Loucy (cell line): ENCODE data around the gene PCDHB5.
"Not testable (repeated sequence)": the region's sequence is repeated elsewhere in the genome, so short reads cannot be mapped to it uniquely, and the experiment has no call there.

Source experiments
- H2AFZ ChIP-seq: fragments of 200-600 bp; sonication (generic); 2 replicates; pipeline ENCODE4 v1.6.0; 2016; ENCODE audit warnings: antibody characterized with exemption, mild to moderate bottlenecking, low read length, moderate library complexity
- H3F3A ChIP-seq: fragments of 200-600 bp; 2 replicates; pipeline ENCODE4 v1.6.0; 2016; ENCODE audit warnings: antibody characterized with exemption, low read depth, mild to moderate bottlenecking
- H3K27me3 ChIP-seq: fragments of 200-600 bp; sonication (generic); 2 replicates; pipeline ENCODE4 v1.6.1; 2014; ENCODE audit warnings: low read length, mild to moderate bottlenecking; ENCODE audit not compliant: insufficient read depth, poor library complexity, severe bottlenecking
- H3K36me3 ChIP-seq: fragments of 200-600 bp; sonication (generic); 2 replicates; pipeline ENCODE4 v1.6.1; 2016; ENCODE audit warnings: low read length; ENCODE audit not compliant: insufficient read depth
- H3K4me1 ChIP-seq: fragments of 200-600 bp; sonication (generic); 2 replicates; pipeline ENCODE4 v1.5.1; 2014; ENCODE audit warnings: low read length, mild to moderate bottlenecking; ENCODE audit not compliant: insufficient read depth, poor library complexity, severe bottlenecking
- H3K4me2 ChIP-seq: fragments of 200-600 bp; sonication (generic); 2 replicates; pipeline ENCODE4 v1.6.0; 2014; ENCODE audit warnings: antibody characterized with exemption, low read length, low read depth, mild to moderate bottlenecking; ENCODE audit not compliant: poor library complexity, severe bottlenecking
- H3K4me3 ChIP-seq: fragments of 200-600 bp; sonication (generic); 2 replicates; pipeline ENCODE4 v1.5.1; 2014; ENCODE audit warnings: low read length, mild to moderate bottlenecking, mixed read lengths; ENCODE audit not compliant: poor library complexity, severe bottlenecking
- H3K79me2 ChIP-seq: fragments of 200-600 bp; sonication (generic); 2 replicates; pipeline ENCODE4 v1.6.1; 2014; ENCODE audit warnings: low read length; ENCODE audit not compliant: insufficient read depth
- H3K9ac ChIP-seq: fragments of 200-600 bp; sonication (generic); 2 replicates; pipeline ENCODE4 v1.6.0; 2014; ENCODE audit warnings: mild to moderate bottlenecking, low read depth, low read length, moderate library complexity; ENCODE audit not compliant: poor library complexity, severe bottlenecking
- H3K9me2 ChIP-seq: fragments of 200-600 bp; sonication (generic); replicated peaks from 2 replicates; pipeline ENCODE4 v1.6.1; 2016; ENCODE audit warnings: low read depth, low read length, mixed read lengths
- H3K9me3 ChIP-seq: fragments of 200-600 bp; sonication (generic); 2 replicates; pipeline ENCODE4 v1.6.1; 2014; ENCODE audit warnings: mild to moderate bottlenecking, antibody characterized with exemption, low read length, low read depth; ENCODE audit not compliant: insufficient read depth
- H4K20me1 ChIP-seq: fragments of 200-600 bp; sonication (generic); 2 replicates; pipeline ENCODE4 v1.6.0; 2014; ENCODE audit warnings: antibody characterized with exemption, low read length, mild to moderate bottlenecking; ENCODE audit not compliant: insufficient read depth, poor library complexity, severe bottlenecking
- CTCF ChIP-seq: fragments of 200-600 bp; sonication (generic); conservative IDR thresholded peaks from 2 replicates; pipeline ENCODE4 v1.5.1; 2014; ENCODE audit warnings: mild to moderate bottlenecking, antibody characterized with exemption, low read length
- EZH2phosphoT487 ChIP-seq: fragments of 200-600 bp; IDR thresholded peaks from 2 replicates; pipeline ENCODE4 v1.6.1; 2018; ENCODE audit warnings: antibody characterized with exemption, mild to moderate bottlenecking, moderate library complexity, borderline replicate concordance

PCDHB5 gene

GRCh38 chr5:141135030-141135717, at the start of gene PCDHB5:
PCDHB5 (plus strand) TSS chr5:141135206; CDS start chr5:141135435, 229 bp downstream.
- H3K79me2 ChIP-seq: no peaks in the 10 kb centered on the region

DNA sequence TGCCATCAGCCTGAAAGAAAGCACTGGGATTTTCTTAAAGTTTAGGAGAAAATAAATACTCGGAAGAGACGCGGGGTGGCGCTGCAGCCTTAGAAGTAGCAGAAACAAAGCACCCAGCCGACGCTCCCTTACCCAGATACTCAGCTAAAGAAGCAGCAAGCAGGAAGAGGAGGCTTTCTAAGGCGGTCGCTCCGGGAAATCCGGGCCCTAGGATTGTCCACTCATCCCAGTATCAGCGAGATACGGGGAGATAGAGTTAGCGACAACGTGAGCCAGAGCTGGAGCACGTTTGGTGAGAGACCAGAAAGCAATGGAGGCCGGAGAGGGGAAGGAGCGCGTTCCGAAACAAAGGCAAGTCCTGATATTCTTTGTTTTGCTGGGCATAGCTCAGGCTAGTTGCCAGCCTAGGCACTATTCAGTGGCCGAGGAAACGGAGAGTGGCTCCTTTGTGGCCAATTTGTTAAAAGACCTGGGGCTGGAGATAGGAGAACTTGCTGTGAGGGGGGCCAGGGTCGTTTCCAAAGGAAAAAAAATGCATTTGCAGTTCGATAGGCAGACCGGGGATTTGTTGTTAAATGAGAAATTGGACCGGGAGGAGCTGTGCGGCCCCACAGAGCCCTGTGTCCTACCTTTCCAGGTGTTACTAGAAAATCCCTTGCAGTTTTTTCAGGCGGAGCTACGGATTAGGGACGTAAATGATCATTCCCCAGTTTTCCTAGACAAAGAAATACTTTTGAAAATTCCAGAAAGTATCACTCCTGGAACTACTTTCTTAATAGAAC, 40.3 kb upstream of the PCDHB5 start, which contains the start of gene PCDHB2:
PCDHB2 (plus strand) TSS at position 135 of the 782 bp plus-strand sequence; CDS start at position 311, 176 bp downstream.
- H2AFZ ChIP-seq: no peak within 1 kb of the TSS

More at GRCh38 chr5:141135030-141135717, at the start of gene PCDHB5:
- Histone ChIP-seq H3K4me3 (no peak within 1 kb of the TSS), H3K4me2 (no peak within 1 kb of the TSS), H2AFZ (no peak within 1 kb of the TSS), H3K9me2 (no peaks in the 10 kb centered on the region), H3K4me1 (no peaks in the 10 kb centered on the region), H3K9me3 (no peaks in the 10 kb centered on the region; the same call in 1 of the 2 replicates), H3F3A (no peaks in the 10 kb centered on the region), H4K20me1 (no peaks in the 10 kb centered on the region), H3K27me3 (no peaks in the 10 kb centered on the region), H3K9ac (no peak within 1 kb of the TSS), H3K36me3 (no peaks in the 10 kb centered on the region)
- TF ChIP-seq EZH2phosphoT487 (no peak), CTCF (no peak)

DNA sequence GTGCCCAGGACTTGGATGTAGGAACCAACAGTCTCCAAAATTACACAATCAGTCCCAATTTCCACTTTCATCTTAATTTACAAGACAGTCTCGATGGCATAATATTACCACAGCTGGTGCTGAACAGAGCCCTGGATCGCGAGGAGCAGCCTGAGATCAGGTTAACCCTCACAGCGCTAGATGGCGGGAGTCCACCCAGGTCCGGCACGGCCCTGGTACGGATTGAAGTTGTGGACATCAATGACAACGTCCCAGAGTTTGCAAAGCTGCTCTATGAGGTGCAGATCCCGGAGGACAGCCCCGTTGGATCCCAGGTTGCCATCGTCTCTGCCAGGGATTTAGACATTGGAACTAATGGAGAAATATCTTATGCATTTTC, 39.8 kb upstream of the PCDHB5 start:
- no peaks in the 10 kb centered on the region for H4K20me1 ChIP-seq
- no peak overlapping the region for H3K4me2 ChIP-seq
- no peaks in the 10 kb centered on the region for H3K4me1 ChIP-seq
- TF ChIP-seq CTCF: no peak
- TF ChIP-seq EZH2phosphoT487: no peak
- H3K9me3 ChIP-seq: no peaks in the 10 kb centered on the region; the same call in 1 of the 2 replicates
- H2AFZ ChIP-seq: no peak overlapping the region
- H3F3A ChIP-seq: no peaks in the 10 kb centered on the region
- H3K4me3 ChIP-seq: no peak overlapping the region
- H3K9ac ChIP-seq: no peak overlapping the region
- H3K27me3 ChIP-seq: no peaks in the 10 kb centered on the region
- H3K36me3 ChIP-seq: no peaks in the 10 kb centered on the region
- no peaks in the 10 kb centered on the region for H3K9me2 ChIP-seq
- no peaks in the 10 kb centered on the region for H3K79me2 ChIP-seq

More for the DNA sequence above, 40.3 kb upstream of the PCDHB5 start, which contains the start of gene PCDHB2:
- Histone ChIP-seq H3K9me2 (no peaks in the 10 kb centered on the region), H4K20me1 (no peaks in the 10 kb centered on the region), H3K27me3 (no peaks in the 10 kb centered on the region), H3K4me3 (no peak within 1 kb of the TSS), H3F3A (no peaks in the 10 kb centered on the region), H3K4me2 (no peak within 1 kb of the TSS), H3K9ac (no peak within 1 kb of the TSS), H3K79me2 (no peaks in the 10 kb centered on the region), H3K9me3 (no peaks in the 10 kb centered on the region), H3K36me3 (no peaks in the 10 kb centered on the region), H3K4me1 (no peaks in the 10 kb centered on the region)
- no peak for TF ChIP-seq EZH2phosphoT487
- no peak for TF ChIP-seq CTCF

DNA sequence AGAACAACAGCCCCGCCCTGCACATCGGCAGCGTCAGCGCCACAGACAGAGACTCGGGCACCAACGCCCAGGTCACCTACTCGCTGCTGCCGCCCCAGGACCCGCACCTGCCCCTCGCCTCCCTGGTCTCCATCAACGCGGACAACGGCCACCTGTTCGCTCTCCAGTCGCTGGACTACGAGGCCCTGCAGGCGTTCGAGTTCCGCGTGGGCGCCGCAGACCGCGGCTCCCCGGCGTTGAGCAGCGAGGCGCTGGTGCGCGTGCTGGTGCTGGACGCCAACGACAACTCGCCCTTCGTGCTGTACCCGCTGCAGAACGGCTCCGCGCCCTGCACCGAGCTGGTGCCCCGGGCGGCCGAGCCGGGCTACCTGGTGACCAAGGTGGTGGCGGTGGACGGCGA, 38.8 kb upstream of the PCDHB5 start:
- not testable (repeated sequence) for H3K27me3 ChIP-seq, H3K4me2 ChIP-seq

GRCh38 chr5:141096586-141096985, 38.4 kb upstream of the PCDHB5 start:
- not testable (repeated sequence) for H3K9me3 ChIP-seq, H3F3A ChIP-seq, H3K4me1 ChIP-seq, H4K20me1 ChIP-seq, H3K9me2 ChIP-seq, H3K4me3 ChIP-seq, H3K36me3 ChIP-seq, H3K27me3 ChIP-seq, H3K4me2 ChIP-seq, H2AFZ ChIP-seq, H3K9ac ChIP-seq, H3K79me2 ChIP-seq

More for the DNA sequence above, 38.8 kb upstream of the PCDHB5 start:
- H3K9me3 ChIP-seq, H3K9ac ChIP-seq, H3K79me2 ChIP-seq, H3F3A ChIP-seq, H3K9me2 ChIP-seq, H3K36me3 ChIP-seq, H3K4me1 ChIP-seq, H3K4me3 ChIP-seq, H4K20me1 ChIP-seq, H2AFZ ChIP-seq: not testable (repeated sequence)
